GM19468 (cell line): ENCODE data around the gene DSP.

Experiments
- ATAC-seq: cut with Tn5 transposase; IDR thresholded peaks from one replicate; pipeline ENCODE4 v1.9.1; 2021; ENCODE audit warnings: mild to moderate bottlenecking, moderate library complexity, moderate number of reproducible peaks; ENCODE audit not compliant: unreplicated experiment; ENCODE audit errors: extremely low read depth

DSP gene

GRCh38 chr6:7636151-7636550 is 94.7 kb downstream of the DSP start:
- ATAC-seq, result no peak
